Left hindlimb (tissue), 1 donor: ENCODE results near the gene CENPP.
A peak's percentile ranks its signal among the peaks of the same experiment; 100 is the strongest.

Experiments
- DNase-seq: peaks from one replicate; pipeline ENCODE4 v3.0.0-alpha.2; 2018

CENPP gene

GRCh38 chr9:92619601-92620300, 294.0 kb downstream of the CENPP start:
- peak; percentile 26 for DNase-seq

- DNase-seq = peak; percentile 17
Observed at GRCh38 chr9:92620845-92621244, 295.1 kb downstream of the CENPP start.

- peak; percentile 3 for DNase-seq
Observed at GRCh38 chr9:92623936-92624335, 298.2 kb downstream of the CENPP start.

DNA sequence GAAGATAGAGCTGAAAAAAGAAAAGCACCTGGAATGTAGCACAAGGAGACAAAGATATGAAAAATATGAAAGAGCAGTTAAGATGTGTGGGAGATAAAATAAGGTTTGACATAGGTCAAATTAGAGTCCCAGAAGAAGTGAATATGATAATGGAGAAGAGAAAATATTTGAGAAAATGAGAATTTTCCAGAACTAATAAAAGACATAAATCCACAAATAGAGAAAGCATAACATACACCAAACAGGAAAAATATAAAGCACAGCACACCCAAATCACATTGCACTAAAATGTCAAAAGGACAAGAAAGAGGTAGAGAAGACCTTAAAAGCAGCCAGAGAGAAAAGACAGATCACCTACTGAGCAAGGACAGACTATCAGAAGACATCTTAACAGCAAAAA, 300.7 kb downstream of the CENPP start:
- no peak for DNase-seq

- no peak for DNase-seq
Observed at GRCh38 chr9:92627651-92628050, 301.9 kb downstream of the CENPP start.

- DNase-seq = peak; percentile 69
Observed at GRCh38 chr9:92631452-92632343, 305.9 kb downstream of the CENPP start.

- DNase-seq = no peak
Observed at GRCh38 chr9:92632641-92633040, 306.9 kb downstream of the CENPP start.

- DNase-seq = peak; percentile 40
Observed at GRCh38 chr9:92633614-92634278, 308.0 kb downstream of the CENPP start.

DNA sequence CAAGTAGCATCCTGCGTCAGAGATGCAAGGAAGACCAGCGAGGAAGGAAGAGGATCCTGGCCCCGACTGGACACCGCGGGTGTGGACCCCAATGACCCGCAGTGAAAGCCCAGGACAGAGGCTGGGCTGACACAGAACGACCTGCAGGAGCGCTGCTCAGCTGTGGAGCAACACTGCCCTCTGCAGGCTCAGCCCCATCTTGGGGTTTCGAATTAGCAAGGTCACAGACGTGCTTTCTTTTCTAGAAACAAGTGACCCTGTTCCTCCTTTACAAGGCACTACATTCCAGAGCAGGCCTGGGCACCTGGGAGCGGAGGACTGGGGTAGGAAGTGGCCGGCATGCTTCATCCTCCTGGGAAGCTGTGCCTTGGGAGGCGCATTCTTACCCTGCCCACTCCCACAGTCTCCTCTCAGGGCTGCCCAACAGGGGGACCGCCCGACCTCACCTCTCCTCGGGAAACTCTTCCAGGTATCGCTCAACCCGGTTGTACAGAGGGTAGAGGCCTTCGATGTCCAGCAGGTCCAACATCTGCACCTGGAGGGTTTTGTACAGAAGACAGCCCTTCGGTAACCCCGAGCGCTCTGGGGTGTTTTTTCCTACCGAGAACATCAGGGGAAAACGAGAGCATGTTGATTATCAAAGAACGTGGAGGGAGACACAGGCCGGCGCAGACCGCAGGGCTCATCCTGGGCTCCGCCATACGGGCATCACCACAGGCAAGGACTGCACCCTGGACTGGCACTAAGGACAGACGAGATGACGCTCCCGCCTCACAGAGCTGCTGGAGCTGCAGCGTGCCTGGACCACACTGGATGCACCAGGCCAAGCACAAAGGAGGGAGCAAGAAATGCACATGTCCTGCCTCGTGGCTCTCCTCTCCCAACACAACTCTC, 309.2 kb downstream of the CENPP start:
- DNase-seq = peak; percentile 87

DNA sequence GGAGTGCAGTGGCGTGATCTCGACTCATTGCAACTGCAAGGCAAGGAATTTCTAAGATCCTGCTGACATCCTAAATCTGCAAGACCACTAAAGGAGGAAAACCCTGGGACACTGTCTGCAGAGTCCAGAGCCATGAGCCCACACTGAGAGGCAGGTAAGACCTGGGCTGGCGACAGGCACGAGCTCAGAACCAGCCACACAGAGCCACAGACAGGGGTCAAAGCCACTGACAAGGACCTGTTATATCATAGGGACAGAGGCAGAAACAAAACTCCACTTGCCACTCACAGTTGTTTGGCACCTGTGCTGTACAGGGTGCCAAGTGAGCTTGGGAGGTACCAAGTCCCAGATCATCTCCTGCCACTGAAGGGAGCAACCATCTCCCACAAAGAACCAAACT, 310.0 kb downstream of the CENPP start:
- no peak for DNase-seq

- DNase-seq = no peak
Observed at GRCh38 chr9:92636627-92637026, 310.9 kb downstream of the CENPP start.

- DNase-seq = no peak
Observed at GRCh38 chr9:92637326-92637725, 311.6 kb downstream of the CENPP start.

DNA sequence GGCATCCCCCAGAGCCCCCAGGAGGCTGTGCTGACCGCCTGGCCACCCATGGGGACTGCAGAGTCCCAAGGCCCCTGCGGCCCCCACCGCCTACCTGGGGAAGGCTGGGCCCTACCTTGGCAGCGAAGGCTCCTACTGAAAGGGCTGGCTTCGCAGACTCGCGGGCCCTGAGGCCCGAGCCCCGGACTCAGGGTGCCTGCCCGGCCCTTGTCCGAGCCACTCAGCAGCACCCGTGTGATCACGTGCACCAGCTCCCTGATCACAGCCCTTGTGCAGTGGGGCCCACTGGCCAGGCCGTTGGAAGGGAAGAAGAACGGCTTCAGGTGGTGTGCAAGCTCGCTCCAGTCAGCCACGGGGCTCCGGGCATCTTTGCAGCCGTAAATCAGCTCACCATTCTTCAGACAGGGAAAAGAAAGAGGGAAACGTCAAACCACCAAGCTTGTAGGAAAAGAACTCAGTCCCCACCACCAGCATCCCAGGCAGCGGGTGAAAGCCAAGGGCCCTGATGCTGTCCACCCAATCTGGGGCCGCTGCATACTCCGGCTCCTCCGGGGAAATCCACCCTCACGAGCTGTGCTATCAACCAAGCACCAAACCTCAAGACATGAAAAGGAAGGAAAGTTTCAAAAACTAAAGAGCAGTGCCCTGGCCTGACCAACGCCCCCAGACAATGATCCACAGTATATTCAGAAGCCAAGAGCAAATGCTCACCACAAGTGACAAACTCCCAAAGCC, 312.3 kb downstream of the CENPP start:
- DNase-seq = no peak

DNA sequence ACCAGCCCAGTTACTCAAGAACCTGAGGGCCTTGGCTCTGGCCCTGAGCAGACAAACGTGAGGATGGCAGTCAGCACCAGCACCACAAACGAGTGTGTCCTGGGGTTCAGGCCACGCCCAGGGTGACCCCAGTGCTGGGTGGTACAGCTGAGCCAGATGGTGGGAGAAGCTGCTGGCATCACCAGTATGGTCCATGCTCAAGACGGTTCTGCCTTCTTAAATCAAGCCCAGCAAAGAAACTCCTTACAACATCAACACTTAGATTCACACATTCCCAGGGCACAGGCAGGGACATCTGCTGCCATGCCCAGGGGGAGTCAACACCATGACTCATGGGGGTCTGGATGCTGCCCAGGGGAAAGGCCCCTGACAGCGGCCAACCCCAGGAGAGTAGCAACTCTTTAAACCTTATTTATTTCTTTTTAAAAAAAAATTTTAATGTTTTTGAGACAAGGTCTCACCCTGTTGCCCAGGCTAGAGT, 312.9 kb downstream of the CENPP start:
- DNase-seq = no peak

DNA sequence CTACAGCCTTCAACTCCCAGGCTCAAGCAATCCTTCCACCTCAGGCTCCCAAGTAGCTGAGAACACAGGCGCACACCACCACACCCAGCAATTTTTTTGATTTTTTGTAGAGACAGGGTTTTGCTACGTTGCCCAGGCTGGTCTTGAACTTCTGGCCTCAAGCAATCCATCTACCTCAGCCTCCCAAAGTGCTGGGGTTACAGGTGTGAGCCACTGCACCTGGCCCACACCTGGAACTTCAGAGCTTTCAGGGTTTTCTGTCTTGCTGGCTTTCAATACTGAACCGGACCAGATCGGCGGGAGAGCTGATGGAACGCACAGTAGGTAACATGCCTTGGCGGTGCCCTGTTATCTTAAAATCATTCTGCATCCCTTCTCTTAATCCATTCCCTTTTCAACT, 313.4 kb downstream of the CENPP start:
- DNase-seq = no peak

- DNase-seq = no peak
Observed at GRCh38 chr9:92639791-92640271, 314.1 kb downstream of the CENPP start.

GRCh38 chr9:92640398-92641091, 314.8 kb downstream of the CENPP start:
- DNase-seq = no peak

DNA sequence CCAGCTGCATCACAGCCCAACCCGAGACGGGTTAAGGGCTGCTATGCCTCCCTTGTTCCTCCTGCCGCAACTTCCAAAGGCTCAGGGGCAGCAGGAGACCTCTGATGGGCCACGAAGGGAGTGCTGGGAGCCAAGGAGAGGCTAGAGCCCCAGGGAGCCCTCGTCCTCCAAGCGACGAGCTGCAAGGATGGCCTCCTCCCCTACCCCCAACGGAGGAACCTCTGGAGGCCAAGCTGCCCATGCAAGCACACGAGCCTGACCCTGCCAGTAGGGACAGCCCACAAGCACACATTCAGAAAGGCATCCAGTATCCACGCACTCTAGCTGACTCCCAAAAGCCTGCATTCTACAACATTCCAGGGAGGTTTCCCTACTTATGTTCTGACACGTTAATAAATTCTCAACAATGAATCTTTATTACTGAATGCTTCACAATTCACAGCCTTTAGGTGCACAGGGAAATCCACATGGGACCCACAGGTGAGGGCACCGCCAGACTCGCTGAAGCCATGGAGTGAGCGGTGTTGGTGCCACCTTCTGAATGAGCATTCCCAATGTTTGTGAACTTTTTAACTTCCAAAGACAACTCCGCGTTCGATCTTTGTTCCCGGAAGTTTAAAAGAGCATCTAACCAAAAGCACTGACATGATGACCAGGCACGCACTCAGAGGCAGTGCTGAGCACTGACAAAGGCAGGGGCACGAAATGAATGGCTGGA, 315.5 kb downstream of the CENPP start:
- no peak for DNase-seq

GRCh38 chr9:92642041-92642451, 316.3 kb downstream of the CENPP start:
- DNase-seq = no peak

DNA sequence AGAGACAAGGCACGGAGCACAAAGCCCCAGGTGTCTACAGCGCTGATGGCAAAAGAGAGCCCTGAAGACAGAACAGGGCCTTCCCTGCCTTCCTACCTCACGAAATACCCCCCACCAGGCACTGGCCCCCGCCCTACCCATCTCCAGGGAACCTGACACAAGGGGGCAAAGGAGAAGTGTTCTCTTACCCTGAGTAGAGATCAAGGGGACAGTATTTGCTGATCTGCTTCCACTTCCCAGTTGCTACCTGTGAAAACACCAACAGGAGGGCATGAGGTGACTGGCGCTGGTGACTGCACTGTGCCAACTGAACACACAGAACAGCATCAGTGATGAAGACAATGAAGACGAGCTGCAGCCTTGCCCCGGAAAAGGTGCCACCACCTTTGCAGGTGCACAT, 316.8 kb downstream of the CENPP start:
- no peak for DNase-seq
